Naive thymus-derived CD8-positive, alpha-beta T cell (primary cell): Measurements from ENCODE around the gene MXRA7. TPM values are rescaled to one million over a fixed set of nuclear protein-coding genes. Genes with fewer than 3 reads are reported as not detected.
A peak's percentile ranks its signal among the peaks of the same experiment; 100 is the strongest.
"Not testable (repeated sequence)": the region's sequence is repeated elsewhere in the genome, so short reads cannot be mapped to it uniquely, and the experiment has no call there.

Experiments used
- ATAC-seq, 2 donors: fragments of 150-1000 bp; cut with Tn5 transposase in 1 of 2; sonication (Bioruptor Pico), chemical (Tn5 transposase) in 1 of 2; 1 replicate in 1 of 2; 2 replicates in 1 of 2; pipeline ENCODE4 v1.10.0; 2021; ENCODE audit warnings: mild to moderate bottlenecking in 2 of 2, moderate library complexity in 2 of 2
- POLR2A ChIA-PET: fragments of 350-600 bp; sonication (Branson Sonifier 250); formaldehyde crosslinking; loops from one replicate; lab custom pipeline; 2021; ENCODE audit warnings: antibody characterized with exemption; lab: Charles Lee
- DNase-seq, 10 donors: peaks; one replicate each; pipeline versions ENCODE4 v3.0.0 to v3.0.0-alpha.2; 2020 to 2022
- H3K27ac Mint-ChIP-seq, 10 donors: one replicate each; pipeline ENCODE4 v1.8.0; 2020 to 2022; ENCODE audit warnings: mild to moderate bottlenecking in 10 of 10, mixed read lengths in 10 of 10, moderate library complexity in 4 of 10, inconsistent platforms in 1 of 10
- H3K27me3 Mint-ChIP-seq, 5 donors: one replicate each; pipeline ENCODE4 v1.8.0; 2021 to 2022; ENCODE audit warnings: mixed read lengths in 5 of 5
- H3K36me3 Mint-ChIP-seq, 3 donors: one replicate each; pipeline ENCODE4 v1.8.0; 2020 to 2022; ENCODE audit warnings: mixed read lengths in 3 of 3, mild to moderate bottlenecking in 2 of 3, inconsistent platforms in 1 of 3
- H3K4me1 Mint-ChIP-seq, 4 donors: one replicate each; pipeline ENCODE4 v1.8.0; 2021 to 2022; ENCODE audit warnings: mixed read lengths in 4 of 4
- H3K4me3 Mint-ChIP-seq, 10 donors: one replicate each; pipeline ENCODE4 v1.8.0; 2020 to 2022; ENCODE audit warnings: mild to moderate bottlenecking in 10 of 10, mixed read lengths in 10 of 10, moderate library complexity in 6 of 10, inconsistent platforms in 1 of 10
- H3K9me3 Mint-ChIP-seq, 9 donors: one replicate each; pipeline ENCODE4 v1.8.0; 2020 to 2022; ENCODE audit warnings: mixed read lengths in 9 of 9, mild to moderate bottlenecking in 3 of 9, inconsistent platforms in 1 of 9, moderate library complexity in 1 of 9
- polyA plus RNA-seq, 3 donors: library from polyadenylated mRNA; unstranded; fragments of 300-500 nt; fragmentation: Illumina TruSeq; gene quantifications; one replicate each; pipeline ENCODE4 v1.2.3, GENCODE V29; 2021
- total RNA-seq, 8 experiments: library from RNA in 2 of 8; stranded (reverse) in 2 of 8; gene quantifications; one replicate each; pipeline ENCODE4 v1.2.3 and lab custom pipeline; 2021 to 2026

MXRA7 gene
- total and polyA plus RNA-seq, 5 experiments from 2014 or later, result 2.2 to 25.3 (median 13.9) TPM

DNA sequence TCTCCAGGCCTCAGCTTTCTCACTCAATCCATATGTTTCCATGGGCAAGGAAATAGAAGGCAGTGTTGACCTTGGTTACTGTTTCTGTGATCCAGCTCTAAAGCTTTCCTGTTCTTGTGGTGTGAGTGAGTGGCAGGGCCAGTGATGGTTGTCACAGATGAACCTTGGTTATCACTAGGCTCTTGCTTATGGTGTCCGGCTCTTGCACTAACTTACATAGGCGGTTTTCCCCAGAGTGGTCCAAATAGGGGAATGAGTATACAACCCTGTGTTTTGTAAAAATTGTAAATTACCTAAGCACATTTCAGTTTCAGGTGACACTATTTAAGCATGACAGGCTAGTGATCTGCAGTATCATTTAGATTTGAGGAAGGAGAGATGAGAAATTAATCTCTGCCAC lies 34.0 kb upstream of the MXRA7 start:
- no peak for DNase-seq
- H3K36me3 Mint-ChIP-seq, result peaks cover 5 to 76% (median 23%) of the 10 kb centered on the region in 3 donors
- H3K27me3 Mint-ChIP-seq, result no peaks in the 10 kb centered on the region
- peaks cover 0 to 11% (median 5%) of the 10 kb centered on the region in 4 donors for H3K4me1 Mint-ChIP-seq
- H3K9me3 Mint-ChIP-seq, result no peaks in the 10 kb centered on the region
- H3K4me3 Mint-ChIP-seq, result no peak overlapping the region
- POLR2A ChIA-PET, result no interaction called here
- ATAC-seq, result no peak
- H3K27ac Mint-ChIP-seq, result no peak overlapping the region

DNA sequence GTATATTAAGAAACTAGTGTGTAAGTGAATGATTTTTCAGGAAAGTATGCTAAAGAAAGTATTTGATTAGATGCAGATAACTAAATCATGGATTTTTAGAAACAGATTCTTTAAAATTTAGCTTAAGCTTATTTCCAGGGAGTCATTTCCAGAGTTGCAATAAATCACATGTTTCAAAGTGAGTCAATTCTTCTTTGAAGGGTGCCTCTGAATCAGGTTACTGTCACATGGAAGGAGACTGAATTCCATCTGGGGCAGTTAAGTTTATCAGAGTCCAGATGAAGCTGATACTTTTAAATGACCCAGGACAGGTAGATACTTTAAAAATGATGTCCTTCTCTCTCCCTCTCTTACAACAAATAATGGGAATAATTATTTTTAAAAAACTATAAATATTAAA lies 32.2 kb upstream of the MXRA7 start:
- POLR2A ChIA-PET, result interaction anchor here (0.7 kb wide), 2 partner anchors 10 kb away, joined by 3 to 4 read pairs; no protein-coding TSS in a partner anchor
- H3K4me1 Mint-ChIP-seq, result peaks cover 10 to 28% (median 19%) of the 10 kb centered on the region in 4 donors
- peaks cover 5 to 63% (median 23%) of the 10 kb centered on the region in 3 donors for H3K36me3 Mint-ChIP-seq
- ATAC-seq, result no peak
- no peaks in the 10 kb centered on the region for H3K27me3 Mint-ChIP-seq
- no peaks in the 10 kb centered on the region for H3K9me3 Mint-ChIP-seq
- no peak overlapping the region for H3K4me3 Mint-ChIP-seq
- no peak overlapping the region for H3K27ac Mint-ChIP-seq
- DNase-seq, result no peak

DNA sequence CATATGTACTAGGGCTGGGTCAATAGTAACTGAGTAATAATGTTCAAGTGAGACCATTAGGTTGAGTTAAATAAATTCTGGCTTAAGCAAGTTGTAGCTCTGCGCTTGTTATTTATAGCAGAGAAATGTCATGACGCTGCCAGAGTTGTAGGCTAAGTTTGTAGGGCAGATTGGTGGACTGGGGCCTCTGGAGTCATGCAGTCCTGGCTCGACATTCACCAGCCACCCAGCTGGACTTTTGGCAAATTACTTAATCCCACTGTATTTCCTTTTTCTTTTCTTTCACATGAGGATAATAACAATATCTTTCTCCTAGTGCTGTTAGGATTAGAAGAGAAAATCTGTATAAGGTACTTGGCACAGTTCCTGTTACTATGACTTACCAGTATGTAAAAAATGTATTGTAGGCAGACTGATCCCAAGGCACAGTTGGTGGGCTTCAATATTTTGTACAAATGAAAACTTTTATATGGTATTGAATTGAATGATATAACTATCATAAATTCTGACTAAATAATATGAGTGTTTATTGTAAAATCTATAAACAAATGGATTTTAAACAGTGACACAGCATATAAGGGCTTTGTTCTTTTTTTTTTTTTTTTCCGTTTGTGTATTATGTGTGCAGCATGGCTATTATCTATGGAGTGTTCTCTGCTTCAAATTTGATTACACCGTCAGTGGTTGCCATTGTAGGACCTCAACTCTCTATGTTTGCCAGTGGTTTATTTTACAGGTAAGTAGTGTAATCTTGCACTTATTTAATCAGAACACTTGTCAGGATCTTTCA lies 29.8 kb upstream of the MXRA7 start:
- H3K9me3 Mint-ChIP-seq, result no peaks in the 10 kb centered on the region
- H3K4me1 Mint-ChIP-seq, result peaks cover 14 to 34% (median 25%) of the 10 kb centered on the region in 4 donors
- no peaks in the 10 kb centered on the region for H3K27me3 Mint-ChIP-seq
- DNase-seq (no peak), ATAC-seq (no peak)
- POLR2A ChIA-PET, result interaction anchor here (0.7 to 6.5 kb wide), 3 partner anchors 13 to 1999 kb away, joined by 3 to 184 read pairs (median 109); partner anchors contain the start of genes JMJD6 and METTL23
- H3K36me3 Mint-ChIP-seq, result peaks cover 8 to 52% (median 20%) of the 10 kb centered on the region in 3 donors
- H3K27ac Mint-ChIP-seq, result peak overlapping the region in 3 of 10 donors; percentile 11 to 40 (median 29)
- H3K4me3 Mint-ChIP-seq, result no peak overlapping the region

DNA sequence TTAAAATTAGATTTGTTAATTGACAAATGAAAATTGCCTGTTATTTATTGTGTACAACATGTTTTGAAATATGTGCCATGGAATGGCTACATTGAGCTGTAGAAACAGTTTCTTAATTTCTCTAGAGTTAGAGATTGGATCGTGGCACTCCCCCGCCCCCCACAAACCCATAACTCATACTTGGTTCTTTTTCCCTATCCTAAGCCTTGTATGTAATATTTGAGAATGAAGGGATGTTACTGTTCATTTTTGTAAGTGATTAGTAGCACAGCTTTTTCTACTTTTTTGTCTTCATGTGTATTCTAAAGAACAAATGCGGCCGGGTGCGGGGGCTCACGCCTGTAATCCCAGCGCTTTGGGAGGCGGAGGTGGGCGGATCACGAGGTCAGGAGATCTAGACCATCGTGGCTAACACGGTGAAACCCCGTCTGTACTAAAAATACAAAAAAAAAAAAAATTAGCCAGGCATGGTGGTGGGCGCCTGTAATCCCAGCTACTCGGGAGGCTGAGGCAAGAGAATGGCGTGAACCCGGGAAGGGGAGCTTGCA lies 28.9 kb upstream of the MXRA7 start:
- Mint-ChIP-seq H3K4me3 (peak overlapping the region in 3 of 10 donors; percentile 10 to 96 (median 39)), H3K4me1 (peaks cover 20 to 42% (median 32%) of the 10 kb centered on the region in 4 donors), H3K27ac (peak overlapping the region in 3 of 10 donors; percentile 20 to 31 (median 27)), H3K36me3 (peaks cover 15 to 52% (median 24%) of the 10 kb centered on the region in 3 donors)
- H3K27me3 Mint-ChIP-seq, DNase-seq, ATAC-seq, H3K9me3 Mint-ChIP-seq: not testable (repeated sequence)
- POLR2A ChIA-PET, result interaction anchor here (0.6 to 6.5 kb wide), 6 partner anchors 8 to 1998 kb away, joined by 3 to 184 read pairs (median 26); partner anchors contain the start of genes JMJD6 and METTL23

DNA sequence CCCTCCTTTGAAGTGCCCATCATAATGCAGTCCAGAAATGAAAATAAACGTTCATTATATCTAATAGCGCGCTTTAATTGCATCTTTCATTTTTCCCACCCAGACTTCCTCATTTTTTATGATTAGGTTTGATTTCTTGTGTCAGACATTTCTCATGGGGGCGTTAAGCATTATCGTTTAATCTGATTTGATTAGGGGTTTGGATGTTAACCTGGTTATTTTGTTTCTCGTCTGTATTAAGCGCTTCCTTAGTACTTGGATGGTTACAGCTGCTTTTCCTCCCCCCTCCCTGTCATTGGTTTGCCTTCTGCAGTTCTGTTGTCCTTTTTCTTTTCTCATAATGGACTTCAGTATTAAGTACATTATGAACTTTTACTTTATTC lies 27.7 kb upstream of the MXRA7 start:
- H3K4me1 Mint-ChIP-seq, result peaks cover 29 to 54% (median 44%) of the 10 kb centered on the region in 4 donors
- no peaks in the 10 kb centered on the region for H3K27me3 Mint-ChIP-seq
- peaks cover 26 to 54% (median 30%) of the 10 kb centered on the region in 3 donors for H3K36me3 Mint-ChIP-seq
- DNase-seq, result no peak
- peak overlapping the region; percentile 96 to 100 (median 98) for H3K27ac Mint-ChIP-seq
- peak overlapping the region; percentile 93 to 97 (median 96) for H3K4me3 Mint-ChIP-seq
- H3K9me3 Mint-ChIP-seq, result no peaks in the 10 kb centered on the region
- no peak for ATAC-seq
- POLR2A ChIA-PET, result interaction anchor here (1.3 to 7.2 kb wide), 11 partner anchors 9 to 1282 kb away, joined by 3 to 184 read pairs (median 10); partner anchors contain the start of genes JMJD6, METTL23, SEC14L1 and TMEM94

DNA sequence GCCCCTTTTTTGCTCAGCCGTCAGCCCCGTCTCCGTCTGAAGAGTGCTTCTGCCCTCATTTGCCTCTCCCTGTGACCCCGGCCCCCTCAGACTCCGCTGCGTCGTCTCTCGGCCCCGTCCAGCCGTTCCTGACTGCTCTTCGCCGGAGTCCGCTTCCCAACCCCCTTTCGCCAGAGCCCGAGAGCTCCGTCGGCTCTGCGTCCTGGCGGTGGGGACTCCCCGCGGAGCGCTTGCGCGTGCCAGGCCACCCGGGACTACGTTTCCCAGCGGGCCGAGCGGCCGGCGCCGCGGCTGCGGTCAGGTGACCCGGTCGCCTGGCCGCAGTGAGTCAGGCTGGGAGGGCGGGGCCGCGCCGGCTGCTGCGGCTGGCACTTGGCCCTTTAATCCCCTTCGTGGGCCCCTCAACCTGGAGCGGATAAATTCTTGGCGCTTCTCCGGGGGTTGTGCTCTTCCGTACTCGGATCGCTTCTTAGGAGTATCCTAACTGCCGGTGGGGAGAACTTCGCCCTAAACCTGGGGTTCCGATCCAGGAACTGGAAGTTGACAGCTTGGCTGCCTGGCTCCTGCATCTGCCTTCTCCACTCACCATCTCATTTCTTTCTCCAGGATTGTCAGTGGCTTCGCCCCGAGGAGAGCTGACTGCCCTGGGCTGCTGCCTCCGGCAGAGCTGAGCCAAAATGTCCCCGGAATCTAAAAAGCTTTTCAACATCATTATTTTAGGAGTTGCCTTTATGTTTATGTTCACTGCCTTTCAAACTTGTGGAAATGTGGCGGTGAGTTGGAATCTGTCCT lies 27.1 kb upstream of the MXRA7 start, which contains the start of gene MFSD11:
Gene MFSD11 (plus strand): TSS at position 444 of the 792 bp plus-strand sequence. CDS start 234 bp downstream, at position 678.
- DNase-seq, result peak; percentile 85 to 97 (median 92)
- Mint-ChIP-seq H3K4me1 (peaks cover 34 to 60% (median 50%) of the 10 kb centered on the region in 4 donors), H3K27me3 (no peaks in the 10 kb centered on the region), H3K36me3 (peaks cover 27 to 54% (median 34%) of the 10 kb centered on the region in 3 donors), H3K4me3 (peak within 1 kb of the TSS; percentile 93 to 97 (median 96)), H3K9me3 (no peaks in the 10 kb centered on the region), H3K27ac (peak within 1 kb of the TSS; percentile 96 to 100 (median 98))
- POLR2A ChIA-PET, result interaction anchor here (0.5 to 7.2 kb wide), 22 partner anchors 10 to 1384 kb away, joined by 3 to 184 read pairs (median 4); partner anchors contain the start of genes JMJD6, METTL23, SEC14L1 and TMEM94
- peak; percentile 61 to 70 for ATAC-seq

DNA sequence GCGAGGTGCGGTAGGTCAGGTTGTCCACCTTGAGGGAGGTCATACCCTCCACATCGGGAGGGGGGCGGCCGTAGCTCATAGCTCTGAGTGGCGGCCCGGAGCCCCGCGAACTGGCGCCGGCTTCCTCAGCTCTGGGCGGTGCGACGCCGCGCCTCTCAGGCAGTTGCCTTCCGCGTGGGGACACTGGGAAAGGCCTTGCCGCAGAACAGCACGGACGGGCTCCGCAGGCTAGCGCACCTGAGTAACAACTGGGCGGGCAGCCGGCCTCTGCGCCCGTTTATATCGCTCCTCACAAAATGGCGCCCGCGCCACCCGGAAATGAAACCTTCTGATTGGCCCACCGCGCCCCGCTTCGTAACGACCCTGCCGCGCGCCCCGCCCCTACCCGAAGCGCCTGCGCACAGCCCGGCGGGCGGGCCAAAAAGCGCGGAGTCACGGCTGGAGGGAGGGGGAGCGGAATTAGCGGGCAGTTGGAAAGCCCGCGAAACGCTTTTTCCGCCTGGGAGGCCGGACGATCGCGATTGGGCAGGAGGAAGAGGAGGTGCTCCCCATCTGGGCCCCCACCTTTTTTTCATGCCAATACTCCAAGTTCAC lies 26.4 kb upstream of the MXRA7 start, which contains the start of gene SRSF2:
Gene SRSF2 (minus strand): TSS at position 250 of the 594 bp plus-strand sequence. CDS start 171 bp downstream, at position 79.
- H3K9me3 Mint-ChIP-seq, result no peaks in the 10 kb centered on the region

DNA sequence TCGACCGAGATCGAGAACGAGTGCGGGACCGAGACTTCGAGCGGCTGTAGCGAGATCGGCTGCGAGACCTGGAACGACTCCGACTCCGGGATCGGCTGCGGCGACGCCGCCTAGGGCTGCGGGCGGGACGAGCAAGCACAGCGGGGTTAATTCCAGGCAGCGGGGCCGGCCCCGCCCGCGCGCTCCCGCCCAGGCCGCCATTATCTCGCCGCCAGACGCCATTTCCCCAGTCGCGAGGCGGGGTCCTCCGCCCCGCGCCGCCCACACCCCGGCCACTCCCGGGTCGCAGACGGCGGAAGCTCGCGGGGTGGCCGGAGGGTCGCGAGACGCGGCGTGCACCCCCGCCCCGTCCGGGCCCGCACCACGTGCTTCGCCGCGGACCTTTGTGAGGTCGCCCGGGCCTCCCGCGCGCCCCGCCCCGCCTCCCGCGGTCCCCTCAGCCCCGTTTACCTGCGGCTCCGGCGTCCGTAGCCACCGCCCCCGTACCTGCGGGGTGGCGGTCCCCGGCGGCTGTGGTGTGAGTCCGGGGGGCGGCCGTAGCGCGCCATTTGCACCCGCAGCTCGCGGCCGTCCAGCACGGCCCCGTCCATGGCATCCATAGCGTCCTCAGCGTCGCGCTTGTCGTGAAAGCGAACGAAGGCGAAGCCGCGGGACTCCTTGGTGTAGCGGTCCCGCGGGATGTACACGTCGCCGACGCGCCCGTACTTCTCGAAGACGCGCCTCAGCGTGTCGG lies 25.8 kb upstream of the MXRA7 start:
- Mint-ChIP-seq H3K4me1 (peaks cover 34 to 72% (median 61%) of the 10 kb centered on the region in 4 donors), H3K27ac (peak overlapping the region; percentile 85 to 100 (median 98)), H3K9me3 (no peaks in the 10 kb centered on the region), H3K27me3 (no peaks in the 10 kb centered on the region), H3K36me3 (peaks cover 21 to 56% (median 34%) of the 10 kb centered on the region in 3 donors), H3K4me3 (peak overlapping the region; percentile 95 to 98 (median 96))
- POLR2A ChIA-PET, result interaction anchor here (0.6 to 7.2 kb wide), 19 partner anchors 11 to 1624 kb away, joined by 3 to 184 read pairs (median 5); partner anchors contain the start of genes JMJD6, METTL23 and TMEM94
- DNase-seq (peak; percentile 35 to 77 (median 62)), ATAC-seq (peak; percentile 11 to 29)

More for the DNA sequence above, 26.4 kb upstream of the MXRA7 start, which contains the start of gene SRSF2:
- Mint-ChIP-seq H3K4me3 (peak within 1 kb of the TSS; percentile 95 to 98 (median 96)), H3K27me3 (no peaks in the 10 kb centered on the region), H3K27ac (peak within 1 kb of the TSS; percentile 96 to 100 (median 98)), H3K4me1 (peaks cover 34 to 65% (median 55%) of the 10 kb centered on the region in 4 donors), H3K36me3 (peaks cover 25 to 54% (median 34%) of the 10 kb centered on the region in 3 donors)
- POLR2A ChIA-PET, result interaction anchor here (0.5 to 7.2 kb wide), 24 partner anchors 10 to 1625 kb away, joined by 3 to 184 read pairs (median 5); partner anchors contain the start of genes JMJD6, METTL23 and TMEM94
- DNase-seq (peak; percentile 96 to 100 (median 99)), ATAC-seq (peak; percentile 69 to 71)

DNA sequence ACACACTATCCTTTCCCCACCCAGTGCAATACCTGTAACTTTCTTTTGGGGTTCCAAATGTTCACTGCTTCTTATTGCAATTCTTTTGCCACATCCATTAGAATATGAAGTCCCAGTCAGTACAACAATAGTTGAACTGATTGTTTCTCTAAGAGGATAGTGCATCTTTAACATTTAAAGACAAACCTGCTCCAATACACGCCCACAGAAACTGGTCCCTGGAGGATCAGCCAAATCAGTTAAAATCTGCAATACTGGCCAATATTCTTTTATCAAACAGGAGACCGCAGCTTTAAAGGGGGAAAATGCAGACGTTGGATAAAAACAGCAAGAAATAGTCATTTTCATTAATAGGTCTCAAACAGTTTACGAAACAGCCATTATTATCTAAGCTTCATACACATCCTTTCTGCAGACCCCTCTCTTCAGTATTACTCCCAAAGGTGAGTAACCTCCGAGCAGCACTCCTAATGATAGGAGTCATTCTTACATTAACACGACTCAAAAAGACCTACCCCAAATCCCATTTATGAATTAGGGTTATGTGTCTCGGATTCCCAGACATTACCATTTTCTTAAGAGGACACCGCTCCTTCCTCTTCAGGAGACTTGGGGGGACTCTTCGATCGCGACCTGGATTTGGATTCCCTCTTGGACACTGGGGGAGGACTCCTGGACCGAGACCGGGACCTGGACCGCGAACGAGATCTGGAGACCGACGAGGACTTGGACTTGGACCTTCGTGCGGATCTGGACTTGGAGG lies 25.0 kb upstream of the MXRA7 start:
- Mint-ChIP-seq H3K27me3 (no peaks in the 10 kb centered on the region), H3K4me1 (peaks cover 34 to 73% (median 63%) of the 10 kb centered on the region in 4 donors), H3K9me3 (no peaks in the 10 kb centered on the region), H3K27ac (peak overlapping the region; percentile 85 to 99 (median 97)), H3K36me3 (peaks cover 21 to 55% (median 32%) of the 10 kb centered on the region in 3 donors), H3K4me3 (peak overlapping the region; percentile 90 to 98 (median 94))
- no peak for ATAC-seq
- POLR2A ChIA-PET, result interaction anchor here (0.6 to 7.2 kb wide), 15 partner anchors 10 to 1395 kb away, joined by 3 to 184 read pairs (median 5); partner anchors contain the start of genes JMJD6, METTL23 and WBP2
- no peak for DNase-seq

DNA sequence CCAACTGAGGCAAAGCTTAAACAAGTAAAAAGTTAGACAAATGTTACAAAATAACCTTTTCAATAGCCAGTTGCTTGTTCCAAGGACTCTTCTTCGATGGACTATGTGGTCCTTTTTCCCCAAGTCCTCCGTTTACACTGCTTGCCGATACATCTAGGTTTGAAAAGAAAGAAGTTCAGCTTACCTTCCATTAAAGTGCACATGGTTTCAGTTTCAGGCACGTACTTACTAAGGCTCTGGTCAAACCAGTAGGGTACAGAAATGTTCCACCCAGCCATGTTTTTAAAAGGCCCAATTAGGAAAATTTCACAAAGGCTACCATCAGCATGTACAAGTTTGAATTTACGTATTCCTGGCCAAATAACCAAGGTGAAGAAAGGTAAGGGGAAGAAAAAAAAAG lies 24.2 kb upstream of the MXRA7 start:
- ATAC-seq (no peak), DNase-seq (peak in 2 of 10 donors; percentile 29 to 34)
- POLR2A ChIA-PET, result interaction anchor here (0.7 to 7.2 kb wide), 8 partner anchors 10 to 1199 kb away, joined by 3 to 184 read pairs (median 21); partner anchors contain the start of genes JMJD6 and METTL23
- H3K4me3 Mint-ChIP-seq, result peak overlapping the region; percentile 90 to 98 (median 94)
- no peaks in the 10 kb centered on the region for H3K27me3 Mint-ChIP-seq
- peak overlapping the region; percentile 85 to 99 (median 97) for H3K27ac Mint-ChIP-seq
- peaks cover 34 to 72% (median 65%) of the 10 kb centered on the region in 4 donors for H3K4me1 Mint-ChIP-seq
- no peaks in the 10 kb centered on the region for H3K9me3 Mint-ChIP-seq
- H3K36me3 Mint-ChIP-seq, result peaks cover 21 to 61% (median 31%) of the 10 kb centered on the region in 3 donors
